C4-2B (cell line): ENCODE results near the gene PRKD2.

Experiments used
- CTCF ChIP-seq: fragments of 450-650 bp; conservative IDR thresholded peaks from 2 replicates; pipeline ENCODE4 v1.5.1; 2017; ENCODE audit warnings: mild to moderate bottlenecking
- ZFX ChIP-seq: fragments of 450-650 bp; IDR thresholded peaks from 2 replicates; pipeline ENCODE4 v1.6.1; 2017

- TF ChIP-seq CTCF (no peak), ZFX (no peak)
Observed at GRCh38 chr19:46693760-46694159, 23.2 kb downstream of the PRKD2 start.
